Measurements from ENCODE around the gene DNAAF3.
A peak's percentile ranks its signal among the peaks of the same experiment; 100 is the strongest.
"Not testable (repeated sequence)": the region's sequence is repeated elsewhere in the genome, so short reads cannot be mapped to it uniquely, and the experiment has no call there.

Gene DNAAF3

DNA sequence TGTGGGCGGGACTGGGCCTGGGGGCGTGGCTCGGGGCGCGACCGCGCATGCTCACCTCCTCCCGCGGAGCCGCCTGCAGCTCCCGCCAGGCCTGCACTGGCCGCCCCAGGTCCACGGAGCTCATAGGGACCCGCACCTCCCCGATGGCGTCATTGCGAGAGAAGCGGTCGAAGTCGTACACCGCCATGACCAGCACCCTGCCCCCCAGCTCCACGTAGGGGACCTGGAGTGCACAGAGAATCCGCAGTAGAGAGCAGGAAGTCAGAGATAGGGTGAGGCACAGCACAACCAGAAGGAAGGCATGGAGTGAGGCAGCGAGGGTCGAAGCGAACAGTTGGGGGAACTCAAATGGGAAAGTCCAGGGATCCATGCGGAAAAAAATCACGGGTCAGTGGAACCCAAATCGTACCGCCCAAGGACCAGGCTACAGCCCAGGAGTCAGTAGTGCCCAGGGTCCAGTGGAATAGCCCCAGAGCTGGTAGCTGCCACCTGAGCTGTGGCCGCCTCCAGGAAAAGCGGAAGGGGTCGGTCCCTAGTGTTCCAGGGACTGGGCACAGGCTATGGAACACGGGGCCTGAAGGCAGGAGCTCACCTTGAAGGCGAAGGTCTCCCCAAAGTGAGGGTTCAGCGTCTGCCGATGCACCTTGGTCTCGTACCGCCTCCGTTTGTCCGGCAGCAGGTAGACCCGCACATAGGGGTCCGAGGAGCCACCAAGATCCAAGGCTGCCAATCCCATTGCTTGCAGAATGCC, 8.9 kb upstream of the DNAAF3 start:
- no peak for DNase-seq (ENCODE audit: low spot score)

DNA sequence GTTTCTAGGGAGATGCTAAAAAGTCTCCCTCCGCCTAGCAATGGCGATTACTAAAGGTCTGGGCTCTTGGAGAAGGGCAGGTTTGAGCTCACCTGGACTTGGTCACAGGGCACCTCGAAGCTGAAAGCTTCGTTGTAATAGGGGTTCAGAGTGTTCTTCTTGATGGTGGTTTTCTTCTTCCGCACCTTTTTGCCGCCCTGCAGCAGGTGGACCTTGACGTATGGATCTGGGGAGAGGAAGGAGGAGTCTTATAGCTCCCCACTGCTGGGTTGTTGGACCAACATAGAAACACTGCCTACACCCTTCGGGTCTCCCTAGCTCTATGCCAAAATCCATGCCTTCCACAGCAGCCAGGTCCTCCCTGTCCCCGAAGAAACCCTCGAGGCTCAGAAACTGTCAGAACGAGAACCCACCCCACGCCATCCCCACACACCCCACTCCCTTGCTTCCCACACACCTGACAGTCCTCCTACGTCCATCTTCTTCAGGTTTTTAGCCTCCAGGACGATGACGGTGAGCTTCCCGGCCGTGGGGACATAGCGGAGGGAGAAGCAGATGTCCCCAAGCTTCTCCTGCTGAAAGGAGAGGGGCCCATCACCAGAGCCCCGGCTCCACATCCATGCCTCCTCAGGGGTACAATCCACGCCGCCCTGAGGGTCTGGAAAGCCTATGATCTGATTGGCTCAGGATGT, 8.2 kb upstream of the DNAAF3 start:
- no peak for DNase-seq (ENCODE audit: low spot score)

DNA sequence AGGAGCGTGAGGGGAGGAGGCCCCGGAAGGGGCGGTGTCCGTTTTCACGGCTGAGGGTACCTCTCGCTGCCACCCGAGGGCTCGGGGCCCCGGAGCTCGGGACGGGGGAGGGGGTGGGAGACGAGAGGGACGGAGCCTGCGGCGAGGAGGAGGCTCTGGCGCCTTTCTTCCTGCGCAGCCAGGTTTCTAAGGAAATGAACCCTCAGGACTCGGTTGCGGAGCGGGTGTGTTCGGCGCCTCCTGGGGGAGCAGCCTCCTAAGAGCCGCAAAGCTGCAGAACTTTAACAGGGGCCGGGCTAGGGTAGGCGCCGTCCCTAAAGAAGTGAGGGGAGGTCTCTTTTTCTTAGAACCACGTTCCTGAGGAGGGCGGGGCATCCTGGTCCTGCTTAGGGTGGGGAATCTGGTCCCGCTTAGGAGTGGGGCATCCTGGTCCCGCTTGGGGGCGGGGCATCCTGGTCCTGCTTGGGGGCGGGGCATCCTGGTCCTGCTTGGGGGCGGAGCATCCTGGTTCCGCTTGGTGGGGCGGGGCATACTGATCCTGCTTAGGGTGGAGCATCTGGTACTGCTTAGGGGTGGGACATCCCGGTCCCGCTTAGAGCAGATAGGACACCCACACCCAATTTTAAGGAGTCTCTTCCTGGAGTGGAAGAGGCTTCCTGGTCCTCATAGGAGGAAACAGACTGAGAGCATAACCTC, 7.4 kb upstream of the DNAAF3 start:
- DNase-seq (ENCODE audit: low spot score), result peak; percentile 65

DNA sequence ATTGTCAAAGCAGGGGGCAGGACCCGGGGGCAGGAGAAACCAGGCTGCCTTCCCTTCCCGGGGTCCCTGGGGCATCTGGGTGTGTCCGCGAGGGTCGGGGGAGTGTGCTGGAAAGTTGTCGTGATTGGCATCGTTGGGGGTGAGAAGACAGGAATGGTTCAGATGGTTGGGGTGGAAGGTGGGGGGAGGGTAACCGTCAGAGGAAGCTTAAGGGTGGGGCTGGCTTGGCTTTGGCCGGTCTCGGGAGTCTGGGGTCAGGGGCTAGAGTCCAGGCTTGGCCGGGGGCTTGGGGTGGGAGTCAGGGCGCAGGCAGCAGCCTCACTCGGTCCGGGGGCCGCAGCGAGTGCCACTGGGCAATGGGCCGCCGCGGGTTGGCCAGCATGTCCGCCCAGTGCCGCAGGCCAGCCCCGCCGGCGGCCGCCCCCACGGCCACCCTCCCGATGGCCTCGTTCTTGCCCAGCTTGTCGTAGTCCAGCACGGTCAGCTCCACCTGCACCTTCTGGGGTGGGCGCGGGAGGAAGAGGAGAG, 6.8 kb upstream of the DNAAF3 start:
- DNase-seq (ENCODE audit: low spot score), result no peak

DNA sequence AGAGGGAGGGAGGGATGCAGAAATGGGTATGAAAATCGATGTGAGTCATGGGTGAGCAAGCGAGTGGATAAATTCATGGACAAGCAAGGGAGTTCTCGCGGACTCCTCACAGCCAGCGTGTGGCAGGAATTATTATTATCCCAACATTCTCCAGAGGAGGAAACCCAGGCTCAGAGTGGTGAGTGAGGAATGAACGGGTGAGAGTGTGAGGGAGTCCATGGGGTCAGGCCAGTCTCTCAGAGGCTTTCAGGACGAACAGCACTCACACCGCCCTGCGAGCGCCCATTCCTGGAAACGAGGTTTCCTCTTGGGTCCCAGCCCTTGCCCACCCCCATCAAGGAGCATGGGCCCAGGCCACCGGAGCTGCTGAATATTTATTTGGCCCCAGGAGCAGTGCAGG, 6.3 kb upstream of the DNAAF3 start:
- DNase-seq (ENCODE audit: low spot score), result no peak

DNA sequence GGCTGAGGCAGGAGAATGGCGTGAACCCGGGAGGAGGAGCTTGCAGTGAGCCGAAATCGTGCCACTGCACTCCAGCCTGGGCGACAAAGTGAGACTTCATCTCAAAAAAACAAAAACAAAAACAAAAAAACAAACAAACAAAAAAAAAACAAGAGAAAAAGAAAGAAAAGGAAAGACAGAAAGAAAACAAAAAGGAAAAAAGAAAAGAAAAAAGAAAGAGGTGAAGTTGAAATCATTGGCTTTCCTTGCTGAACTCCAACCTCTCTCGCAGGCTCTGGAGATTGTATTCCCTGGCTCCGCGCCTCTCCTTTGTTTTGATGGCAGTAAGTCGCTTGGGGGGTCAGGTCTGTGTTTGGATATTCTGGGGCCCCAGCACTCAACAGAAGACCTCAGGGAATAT, 5.9 kb upstream of the DNAAF3 start:
- DNase-seq (ENCODE audit: low spot score), result not testable (repeated sequence)

DNA sequence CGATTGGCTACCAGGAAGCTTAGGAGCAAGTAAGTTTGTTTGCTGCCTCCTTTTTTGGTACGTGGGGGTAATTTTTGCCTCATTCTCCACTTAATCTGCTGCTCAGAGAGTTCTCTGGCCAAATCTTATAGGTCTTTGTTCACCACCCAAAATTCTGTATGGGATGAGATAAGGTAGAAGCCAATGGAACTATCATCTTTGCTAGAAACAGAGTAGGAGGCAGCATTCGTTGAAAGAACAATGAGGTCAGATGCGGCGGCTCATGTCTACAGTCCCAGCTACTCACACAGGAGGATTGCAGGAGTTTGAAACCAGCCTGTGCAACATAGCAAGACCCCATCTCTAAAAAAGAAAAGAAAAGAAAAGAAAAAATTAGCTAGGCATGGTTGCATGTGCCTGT, 5.0 kb upstream of the DNAAF3 start:
- no peak for DNase-seq (ENCODE audit: low spot score)

DNA sequence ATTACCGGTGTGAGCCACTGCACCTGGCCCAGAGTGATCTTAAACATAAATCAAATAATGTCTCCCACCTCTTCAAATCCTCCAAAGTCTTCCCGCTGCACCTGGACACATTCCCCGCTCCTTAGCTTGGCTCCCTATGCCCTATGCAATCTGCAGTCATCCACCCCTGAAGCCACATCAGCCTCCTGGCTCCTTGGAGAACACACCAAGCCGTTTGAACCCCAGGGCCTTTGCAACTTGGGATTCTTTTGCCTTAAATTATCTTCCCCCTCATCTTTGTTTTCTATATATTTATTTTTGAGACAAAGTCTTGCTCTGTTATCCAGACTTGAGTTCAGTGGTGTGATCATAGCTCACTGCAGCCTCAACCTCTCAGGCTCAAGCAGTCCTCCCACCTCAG, 2.7 kb upstream of the DNAAF3 start:
- no peak for DNase-seq (ENCODE audit: low spot score)

DNA sequence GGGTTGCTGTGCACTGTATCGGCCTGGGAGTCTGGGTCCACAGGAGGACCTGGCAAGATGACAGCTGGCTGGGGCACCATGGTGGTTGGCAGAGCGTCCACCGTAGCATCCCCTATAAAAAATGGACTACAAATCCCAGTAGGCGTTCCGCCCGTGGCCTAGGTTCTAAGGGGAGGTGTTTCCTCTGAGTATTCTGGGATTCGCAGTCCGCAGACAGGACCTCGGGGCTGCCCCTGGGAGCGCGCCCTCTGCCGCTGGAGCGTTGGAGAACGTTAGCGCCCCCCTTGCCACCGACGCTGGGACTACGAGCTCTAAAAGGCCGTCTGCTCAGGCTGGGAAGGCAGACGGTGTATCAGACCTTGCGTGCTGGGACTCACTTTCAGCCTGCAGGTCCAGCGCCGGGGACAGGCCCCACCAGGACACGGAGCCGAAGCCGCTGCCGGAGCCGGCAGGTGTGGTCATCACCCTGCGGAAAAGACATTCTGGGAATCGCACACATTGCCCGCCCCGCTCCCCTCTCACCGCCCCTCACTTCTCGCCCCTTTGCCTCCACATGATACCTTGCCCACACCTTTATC, 372 bp downstream of the DNAAF3 start:
- DNase-seq (ENCODE audit: low spot score), result peak; percentile 45

DNA sequence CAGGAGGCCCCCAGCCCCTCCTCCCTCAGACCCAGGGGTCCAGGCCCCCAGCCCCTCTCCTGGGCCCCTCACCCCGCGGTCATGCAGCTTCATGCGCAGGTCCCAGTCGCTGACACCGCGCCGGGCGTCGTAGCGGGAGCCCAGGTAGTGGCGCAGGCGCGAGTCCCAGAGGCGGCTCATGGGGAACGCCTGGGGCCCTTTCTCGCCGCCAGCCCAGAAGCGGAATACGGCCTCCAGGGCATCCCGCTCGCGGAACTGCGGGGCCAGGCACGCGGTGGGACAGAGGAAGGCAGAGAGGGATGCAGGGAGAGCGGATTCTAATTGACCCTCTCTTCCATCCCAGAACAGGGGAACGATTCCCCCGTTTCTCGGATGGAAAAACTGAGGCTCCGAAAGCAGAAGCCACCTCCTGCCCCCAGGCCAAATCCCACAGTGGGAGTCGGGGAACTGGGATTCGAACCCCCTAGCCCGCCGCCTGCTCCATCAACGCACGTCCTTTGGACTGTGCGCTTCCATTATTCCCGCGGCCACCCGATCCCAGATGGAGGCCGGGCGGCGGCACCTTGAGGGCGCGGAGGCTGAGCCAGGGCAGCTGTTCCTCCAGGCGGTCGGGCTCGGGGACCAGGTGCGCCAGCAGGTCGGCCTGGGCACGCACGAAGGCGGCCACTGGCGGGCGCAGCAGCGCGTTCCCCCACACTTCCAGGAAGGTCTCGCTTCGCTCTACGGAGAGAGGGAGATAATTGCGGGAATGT, 4.7 kb downstream of the DNAAF3 start:
- no peak for DNase-seq (ENCODE audit: low spot score)

DNA sequence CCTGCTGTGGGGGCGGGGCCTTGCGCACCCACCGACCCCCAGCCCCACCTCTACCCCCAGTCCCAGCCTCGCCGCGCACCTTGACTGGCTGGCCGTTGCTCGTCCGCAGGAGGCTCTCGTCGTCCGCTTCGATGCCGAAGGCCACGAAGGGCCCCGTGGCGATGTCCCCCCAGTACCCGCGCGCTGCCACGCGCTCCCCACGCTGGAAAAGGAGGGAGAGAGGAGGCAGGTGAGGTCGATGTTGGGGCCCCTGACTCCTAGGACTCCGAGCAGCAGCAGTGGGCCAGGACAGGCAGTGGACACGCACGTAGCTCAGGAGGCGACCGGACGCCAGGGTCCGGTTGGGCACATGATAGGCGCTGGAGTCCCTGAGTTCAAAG, 5.4 kb downstream of the DNAAF3 start:
- DNase-seq (ENCODE audit: low spot score), result no peak

DNA sequence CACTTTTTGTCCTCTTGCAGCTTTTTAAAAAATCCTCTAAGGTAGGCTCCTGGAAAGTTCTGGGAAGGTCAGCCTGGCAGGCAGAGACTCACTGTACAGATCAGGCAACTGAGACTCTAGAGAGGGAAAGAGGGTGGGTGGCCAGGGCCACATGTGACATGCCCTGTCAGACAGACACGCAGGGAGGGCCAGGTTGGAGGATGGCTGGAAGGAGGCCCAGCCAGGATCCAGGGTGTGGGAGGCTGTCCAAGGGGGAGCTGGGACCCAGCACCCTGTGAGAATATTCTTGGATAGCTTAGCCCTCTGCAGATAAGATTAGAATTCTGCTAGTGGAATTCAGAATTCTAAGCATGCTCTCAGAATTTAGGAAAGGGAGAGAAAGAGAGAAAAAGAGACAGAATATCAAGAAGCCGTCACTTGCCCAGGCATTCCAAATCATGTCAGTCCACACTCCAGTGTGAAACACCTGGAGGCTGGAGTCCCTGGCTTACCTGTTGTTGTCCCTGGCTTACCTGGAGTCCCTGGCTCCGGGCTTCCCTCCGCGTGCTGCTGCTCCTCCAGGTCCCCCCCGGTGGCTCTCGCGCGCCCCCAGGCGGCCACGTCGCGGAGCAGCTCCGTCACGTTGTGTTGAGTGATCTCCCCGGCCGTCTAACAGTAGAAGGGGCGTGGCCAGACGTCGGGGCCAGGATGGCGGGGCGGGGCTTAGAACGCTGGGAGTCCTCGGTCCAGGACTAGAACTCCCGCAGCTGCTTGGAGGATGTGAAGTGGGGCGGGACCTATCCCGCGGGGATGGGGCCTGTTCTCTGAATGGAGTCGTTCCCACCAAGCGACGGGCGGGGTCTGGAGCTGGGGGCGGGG, 6.1 kb downstream of the DNAAF3 start:
- peak; percentile 94 for DNase-seq (ENCODE audit: low spot score)

DNA sequence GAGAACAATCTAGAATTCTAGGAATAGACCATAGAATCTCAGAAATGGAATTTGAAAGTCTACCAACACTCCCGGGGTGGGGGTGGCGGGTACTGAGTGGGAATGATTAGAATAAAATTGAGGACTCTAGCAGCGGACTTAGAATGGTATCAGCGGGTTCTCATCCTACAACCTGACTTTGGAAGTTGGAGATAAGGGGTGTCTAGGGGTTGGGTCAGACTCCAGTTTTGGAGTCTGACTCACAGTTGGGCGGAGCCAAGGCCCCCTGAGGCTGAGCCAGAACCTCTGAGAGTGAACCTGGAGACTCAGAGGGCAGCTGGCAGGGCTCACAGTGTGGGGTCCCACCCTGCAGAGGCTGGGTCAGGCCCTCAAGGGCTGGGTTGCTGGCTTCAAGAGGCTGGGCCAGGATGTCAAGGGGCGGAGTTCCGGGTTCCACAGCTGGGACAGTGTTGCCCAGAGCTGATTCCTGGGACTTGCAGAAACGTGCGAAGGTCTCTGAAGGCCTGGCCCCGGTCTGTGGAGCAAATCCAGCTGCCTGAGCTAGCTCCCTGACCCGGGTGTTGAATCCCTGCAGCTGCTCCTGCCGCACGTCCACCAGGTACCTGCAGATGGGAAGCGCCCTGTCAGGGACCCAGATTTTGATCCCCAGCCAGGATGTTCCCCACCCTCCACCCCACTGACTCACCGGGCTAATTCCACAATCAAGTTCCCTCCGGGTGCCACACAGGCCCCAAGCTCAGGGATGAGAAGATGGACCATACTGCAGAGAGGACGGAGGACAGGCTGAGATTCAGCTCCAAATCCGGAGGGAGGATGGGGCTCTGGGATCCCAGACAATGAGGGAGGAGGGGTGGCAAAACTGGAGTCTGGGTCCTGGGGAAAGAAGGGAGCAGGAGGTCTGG, 7.3 kb downstream of the DNAAF3 start:
- DNase-seq (ENCODE audit: low spot score), result peak; percentile 85

DNA sequence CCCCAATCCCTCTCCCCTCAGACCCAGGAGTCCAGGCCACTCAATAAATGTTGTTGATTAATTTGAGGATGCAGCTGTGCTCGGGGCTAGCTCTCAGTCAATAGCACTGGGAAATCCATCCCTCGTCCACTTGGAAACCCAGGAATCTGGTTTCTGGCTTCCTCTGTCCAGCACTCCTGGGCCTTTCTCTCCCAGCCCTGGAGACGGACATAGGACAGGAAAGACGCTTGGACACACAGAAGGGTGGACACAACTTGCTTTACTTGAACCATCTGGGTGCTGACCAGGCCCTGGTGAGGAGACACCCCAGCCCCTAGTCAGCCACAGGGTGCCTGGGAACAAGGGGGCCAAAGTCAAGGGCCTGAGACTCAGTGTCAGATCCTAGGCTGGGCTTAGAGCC, 8.0 kb downstream of the DNAAF3 start:
- DNase-seq (ENCODE audit: low spot score), result no peak

DNA sequence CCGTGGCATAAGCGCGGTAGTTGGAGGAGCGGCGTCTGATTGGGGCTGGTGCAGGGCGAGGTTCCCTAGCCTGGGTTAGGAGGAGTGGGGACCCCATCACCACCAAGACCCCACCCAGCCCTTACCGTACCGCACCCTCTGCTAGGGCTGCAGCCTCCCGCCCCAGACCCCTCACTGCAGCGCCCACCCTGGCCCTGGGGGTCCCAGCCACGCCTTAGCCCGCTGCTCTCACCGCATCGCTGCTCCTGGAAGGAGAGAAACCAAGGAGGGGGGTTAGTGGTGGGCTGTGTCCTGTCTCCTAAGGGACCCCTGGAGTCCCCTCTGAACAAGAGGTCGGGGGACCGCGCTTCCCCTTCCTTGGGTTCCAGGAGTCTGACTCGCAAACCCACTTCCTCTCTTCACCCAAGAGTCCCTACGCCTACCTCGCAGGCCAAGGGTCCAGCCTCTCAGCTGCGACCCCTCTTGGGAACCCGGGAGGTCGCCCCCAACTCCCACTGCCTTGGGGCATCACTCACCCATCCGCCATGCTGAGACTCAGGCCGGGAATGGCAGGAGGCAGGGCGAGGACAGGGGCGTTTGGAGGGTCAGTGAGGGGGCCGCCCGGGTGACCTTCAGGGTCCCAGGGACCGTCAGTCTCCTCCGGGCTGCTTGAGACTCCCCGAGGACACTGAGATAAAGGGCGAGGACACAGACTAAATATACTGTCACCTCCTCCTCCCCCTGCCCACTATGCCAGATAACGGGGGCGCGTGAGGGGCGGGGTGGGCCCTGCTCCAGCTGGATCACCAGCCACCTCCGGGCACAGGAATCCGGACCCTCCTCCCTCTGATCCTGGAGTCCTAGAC, 9.1 kb downstream of the DNAAF3 start, which contains the start of gene TNNI3:
TSS of gene TNNI3 (minus strand) at position 669 of the 845 bp plus-strand sequence. CDS start at position 526, 143 bp downstream.
- no peak for DNase-seq (ENCODE audit: low spot score)

DNA sequence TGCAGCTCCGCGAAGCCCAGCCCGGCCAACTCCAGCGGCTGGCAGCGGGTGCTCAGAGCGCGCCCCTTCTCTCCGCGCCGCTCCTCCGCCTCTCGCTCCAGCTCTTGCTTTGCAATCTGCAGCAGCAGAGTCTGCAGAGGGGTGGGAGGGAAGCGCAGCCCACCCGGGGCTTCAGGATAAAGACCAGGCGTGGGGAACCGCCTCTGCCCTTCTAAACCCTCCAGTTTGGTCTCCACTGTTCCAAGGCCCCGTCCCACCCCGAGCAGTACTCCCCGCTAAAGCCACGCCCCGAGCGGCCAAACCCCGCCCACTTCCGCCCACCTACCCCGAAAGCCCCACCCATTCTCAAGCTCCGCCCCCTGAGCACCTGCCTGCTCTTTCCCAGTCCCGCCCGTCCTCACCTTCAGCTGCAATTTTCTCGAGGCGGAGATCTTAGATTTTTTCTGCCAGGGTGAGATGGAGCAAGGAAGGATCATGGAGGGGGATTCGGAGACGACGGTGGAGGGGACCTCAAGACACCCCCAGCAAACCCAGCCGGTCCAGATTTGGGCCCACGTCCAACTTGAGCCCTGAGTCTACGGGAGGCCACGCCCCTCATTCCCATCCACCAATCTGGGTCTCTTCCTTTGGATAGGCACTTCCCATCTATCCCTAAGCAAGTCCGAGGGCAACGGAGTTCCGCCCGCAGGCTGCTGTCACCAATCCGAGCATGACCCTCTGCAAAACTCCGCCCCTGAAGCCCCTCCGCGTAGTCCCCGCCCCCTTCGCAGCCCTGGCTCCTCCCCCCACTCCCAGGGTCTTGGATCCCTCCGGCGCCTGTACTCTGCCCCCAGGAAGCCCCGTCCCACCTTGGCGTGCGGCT, 10.0 kb downstream of the DNAAF3 start:
- DNase-seq (ENCODE audit: low spot score), result peak; percentile 40

DNA sequence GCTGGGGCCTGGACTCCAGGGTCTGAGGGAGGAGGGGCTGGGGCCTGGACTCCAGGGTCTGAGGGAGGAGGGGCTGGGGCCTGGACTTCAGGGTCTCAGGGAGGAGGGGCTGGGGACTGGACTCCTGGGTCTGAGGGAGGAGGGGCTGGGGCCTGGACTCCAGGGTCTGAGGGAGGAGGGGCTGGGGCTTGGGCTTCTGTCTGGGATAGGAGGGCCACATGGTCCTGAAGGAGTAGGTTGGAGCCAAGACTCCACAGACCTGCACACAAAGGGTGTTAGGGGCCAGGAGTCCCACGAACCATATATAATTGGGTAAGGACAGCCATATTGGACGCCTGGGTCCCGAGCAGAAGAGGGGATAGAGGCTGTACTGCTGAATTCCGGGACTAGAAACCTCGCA, 10.6 kb downstream of the DNAAF3 start:
- not testable (repeated sequence) for DNase-seq (ENCODE audit: low spot score)

Measured in hematopoietic multipotent progenitor cell treated with erythropoietin and hydrocortisone succinate and interleukin-3 and kit ligand, for 15 days (in vitro differentiated cells).